ENCODE data around the gene ZBTB38.

Gene ZBTB38

GRCh38 chr3:141386611-141387111, 18.4 kb downstream of the ZBTB38 start:
- DNase-seq (ENCODE audit: low read depth in 2 of 2): no peak

DNA sequence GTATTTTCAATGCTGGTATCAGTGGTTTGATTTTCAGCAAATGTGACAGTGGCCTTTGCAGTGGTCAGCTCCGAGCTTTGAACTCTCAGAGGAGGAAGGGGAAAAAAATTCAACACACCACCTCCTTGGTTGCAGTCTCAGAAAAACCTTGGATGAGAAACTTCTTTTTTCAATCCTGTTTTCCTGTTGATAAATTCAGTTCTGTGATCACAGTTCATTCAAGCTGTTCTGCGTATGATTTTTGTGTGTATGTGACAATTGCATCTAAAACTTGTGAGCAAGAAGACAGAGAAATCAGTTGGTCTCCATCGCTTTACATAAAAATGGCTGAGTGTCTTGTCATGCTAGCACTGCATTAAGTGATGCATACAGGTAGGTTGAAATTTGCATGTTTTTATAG, 19.2 kb downstream of the ZBTB38 start:
- no peak for DNase-seq (ENCODE audit: low read depth in 2 of 2)

GRCh38 chr3:141388395-141388794, 20.1 kb downstream of the ZBTB38 start:
- DNase-seq (ENCODE audit: low read depth in 2 of 2): no peak

- no peak for DNase-seq (ENCODE audit: low read depth in 2 of 2)
Measured at GRCh38 chr3:141388823-141389621, 20.7 kb downstream of the ZBTB38 start.

- DNase-seq (ENCODE audit: low read depth in 2 of 2): no peak
Measured at GRCh38 chr3:141389703-141390102, 21.4 kb downstream of the ZBTB38 start.

- no peak for DNase-seq (ENCODE audit: low read depth in 2 of 2)
Measured at GRCh38 chr3:141390747-141391146, 22.4 kb downstream of the ZBTB38 start.

DNA sequence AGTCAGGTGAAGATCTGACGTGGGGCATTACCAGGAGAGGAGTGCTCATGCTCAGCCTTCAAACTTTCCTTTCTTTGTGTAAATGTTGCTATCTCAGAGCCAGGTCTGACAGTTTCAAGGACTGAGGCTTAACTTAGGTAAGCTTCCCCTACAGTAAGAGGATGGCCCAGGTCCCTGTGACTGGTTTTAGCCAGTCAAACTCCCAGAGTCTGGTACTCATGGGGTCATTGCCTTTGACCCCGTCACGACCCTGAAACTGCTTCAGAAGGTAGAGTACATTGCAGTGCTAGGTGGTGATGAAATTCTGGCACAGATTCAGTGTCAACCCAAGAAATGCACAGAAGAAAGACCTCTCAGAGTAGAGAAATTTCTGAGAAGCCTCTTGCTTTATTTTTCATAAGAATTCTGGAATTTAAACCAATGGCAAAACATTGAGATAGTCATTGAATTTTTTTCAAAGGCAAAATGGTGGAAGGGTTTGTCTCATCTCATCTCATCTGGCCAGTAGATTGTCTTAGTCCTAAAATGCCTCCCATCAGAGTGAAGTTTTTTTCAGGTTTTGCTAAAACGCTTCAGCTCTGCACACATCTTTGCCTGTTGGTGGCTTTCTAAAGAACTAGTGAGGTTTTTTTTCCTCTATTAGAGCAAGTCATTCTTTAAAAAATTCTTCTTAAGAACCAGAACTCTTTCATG, 23.1 kb downstream of the ZBTB38 start:
- no peak for DNase-seq (ENCODE audit: low read depth in 2 of 2)

DNA sequence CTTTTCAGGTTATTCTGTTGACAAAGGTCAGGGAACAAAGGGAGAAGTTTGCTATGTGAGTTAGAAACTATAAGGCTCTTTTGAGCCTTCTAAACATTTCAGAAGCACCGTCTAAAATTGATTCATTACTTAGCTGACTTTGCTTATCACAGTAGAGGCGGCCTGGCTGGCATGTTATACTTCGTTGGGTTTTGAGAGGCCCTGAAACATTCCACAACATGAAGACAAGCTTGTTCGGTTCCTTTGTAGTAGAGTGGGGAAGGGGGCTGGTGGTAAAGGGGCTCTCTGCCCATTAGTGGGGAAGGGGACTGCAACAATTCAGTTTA, 23.6 kb downstream of the ZBTB38 start:
- DNase-seq (ENCODE audit: low read depth in 2 of 2): no peak

DNA sequence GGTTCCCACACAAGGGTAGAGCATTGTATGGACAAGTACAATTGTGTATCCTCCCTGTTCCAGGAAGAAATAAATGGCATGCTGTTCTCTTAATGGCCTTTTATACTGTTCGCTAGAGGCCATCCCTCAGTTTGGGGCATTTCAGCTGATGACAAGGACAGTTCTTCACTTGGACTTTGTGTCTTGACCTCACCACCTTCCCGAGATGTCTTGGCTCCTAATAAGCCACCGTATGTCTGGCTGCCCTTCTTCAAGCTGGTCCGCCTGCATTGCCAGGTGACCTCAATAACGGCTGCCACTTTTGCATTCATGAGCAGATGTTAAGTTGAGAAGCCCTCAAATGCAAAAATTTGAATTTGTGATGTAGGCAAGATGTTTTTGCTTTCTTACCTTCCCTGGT, 24.1 kb downstream of the ZBTB38 start:
- DNase-seq (ENCODE audit: low read depth in 2 of 2): no peak

GRCh38 chr3:141392897-141393734, 24.8 kb downstream of the ZBTB38 start:
- DNase-seq (ENCODE audit: low read depth in 2 of 2): no peak

DNA sequence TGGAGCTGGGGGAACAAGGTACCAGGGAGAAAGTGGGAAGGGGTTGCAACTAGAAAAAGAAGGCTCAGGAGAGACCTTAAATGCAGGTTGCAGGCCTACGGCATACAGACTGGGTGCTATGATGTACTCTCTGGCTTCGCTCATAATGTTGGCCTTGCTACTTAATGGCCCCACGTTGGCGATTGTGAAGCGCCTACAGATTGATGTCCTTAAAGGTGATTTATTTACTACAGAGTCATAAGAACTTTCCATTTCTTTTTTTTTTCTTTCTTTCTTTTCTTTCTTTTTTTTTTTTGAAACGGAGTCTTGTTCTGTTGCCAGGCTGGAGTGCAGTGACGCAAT, 25.4 kb downstream of the ZBTB38 start:
- no peak for DNase-seq (ENCODE audit: low read depth in 2 of 2)

- DNase-seq (ENCODE audit: low read depth in 2 of 2): no peak
Measured at GRCh38 chr3:141394560-141394959, 26.3 kb downstream of the ZBTB38 start.

DNA sequence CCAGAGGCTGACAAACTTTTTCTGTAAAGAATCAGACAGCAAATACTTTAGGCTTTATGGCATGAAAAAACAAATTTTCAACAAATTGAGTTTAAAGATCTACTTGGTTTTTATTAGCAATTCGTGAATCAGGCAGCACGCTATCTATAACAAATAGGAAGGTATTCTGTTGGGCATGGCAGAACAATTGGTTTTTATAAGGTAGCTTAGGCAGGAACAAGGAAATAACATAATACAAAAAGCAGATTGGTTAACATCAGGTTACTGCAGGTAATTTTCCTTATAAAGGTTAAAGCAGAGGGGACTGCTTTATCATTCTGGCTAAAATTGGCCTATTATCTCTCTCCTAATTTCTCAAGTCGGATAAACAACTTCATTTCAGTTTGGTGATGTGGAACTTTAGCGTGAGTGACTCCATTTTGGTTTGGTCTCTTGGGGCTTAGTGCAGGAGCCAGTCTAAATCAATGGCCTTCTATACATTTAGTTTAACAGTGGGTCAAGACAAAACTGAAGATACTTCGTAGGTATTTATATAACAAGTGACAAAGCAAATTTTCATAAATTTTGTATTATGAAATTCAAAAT, 26.8 kb downstream of the ZBTB38 start:
- DNase-seq (ENCODE audit: low read depth in 2 of 2): no peak

DNA sequence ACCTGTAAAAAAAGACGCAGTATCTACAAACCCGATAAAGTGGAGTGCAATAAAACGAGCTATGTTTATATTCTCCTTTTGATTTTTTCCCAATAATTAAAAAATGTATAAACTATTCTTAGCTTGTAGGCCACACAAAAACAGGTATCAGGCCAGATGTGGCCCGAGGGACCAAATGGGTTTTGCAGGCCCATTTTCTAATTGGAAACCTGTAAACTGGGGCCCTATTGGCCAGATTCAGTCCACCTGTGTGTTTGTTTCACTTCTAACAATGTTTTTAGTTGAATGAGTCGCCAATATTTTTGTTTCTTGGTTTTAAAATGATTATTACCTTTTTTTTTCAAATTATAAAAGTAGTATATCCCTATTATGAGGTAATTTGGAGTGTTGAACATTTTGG, 29.7 kb downstream of the ZBTB38 start:
- no peak for DNase-seq (ENCODE audit: low read depth in 2 of 2)

GRCh38 chr3:141399200-141399599, 30.9 kb downstream of the ZBTB38 start:
- no peak for DNase-seq (ENCODE audit: low read depth in 2 of 2)

DNA sequence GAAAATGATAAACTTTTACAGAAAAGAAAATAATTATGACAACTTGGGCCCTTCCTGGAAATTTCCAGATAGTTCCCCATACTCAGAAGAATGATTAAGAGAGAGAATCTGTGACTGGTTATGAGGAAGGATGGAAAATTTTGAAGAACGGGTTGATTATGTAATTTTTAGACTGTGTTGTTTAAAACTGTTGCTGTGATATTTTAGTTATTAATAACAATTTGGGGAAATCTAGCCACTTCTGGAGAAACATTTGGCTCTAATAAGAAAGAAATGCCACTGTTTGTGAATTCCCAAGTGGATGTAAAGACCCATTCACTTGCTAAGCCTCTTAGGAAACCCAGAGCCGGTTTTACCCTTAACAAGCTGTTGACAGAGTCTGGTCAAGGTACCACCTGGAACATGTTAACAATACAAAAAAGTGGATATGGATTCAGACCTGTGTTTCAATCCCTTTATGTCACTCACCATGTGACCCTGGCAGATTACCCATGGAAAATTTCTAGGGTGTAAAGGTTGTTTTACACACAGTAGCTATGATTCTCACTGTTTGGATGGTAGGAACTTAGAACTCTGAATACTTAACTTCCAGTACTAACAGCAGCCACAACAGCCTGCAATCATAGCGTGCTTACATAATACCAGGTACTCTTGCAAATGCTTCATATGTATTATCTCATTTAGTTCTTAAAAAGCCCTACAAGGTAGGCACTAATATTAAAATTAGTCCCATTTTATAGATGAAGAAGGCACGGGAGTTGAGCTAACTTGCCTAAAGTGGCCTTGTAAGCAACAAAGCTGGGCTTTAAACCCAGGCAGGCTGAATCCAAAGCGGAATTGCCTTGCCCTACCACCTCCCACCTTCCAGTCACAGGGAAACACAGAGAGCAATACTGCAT, 32.0 kb downstream of the ZBTB38 start:
- no peak for DNase-seq (ENCODE audit: low read depth in 2 of 2)

DNA sequence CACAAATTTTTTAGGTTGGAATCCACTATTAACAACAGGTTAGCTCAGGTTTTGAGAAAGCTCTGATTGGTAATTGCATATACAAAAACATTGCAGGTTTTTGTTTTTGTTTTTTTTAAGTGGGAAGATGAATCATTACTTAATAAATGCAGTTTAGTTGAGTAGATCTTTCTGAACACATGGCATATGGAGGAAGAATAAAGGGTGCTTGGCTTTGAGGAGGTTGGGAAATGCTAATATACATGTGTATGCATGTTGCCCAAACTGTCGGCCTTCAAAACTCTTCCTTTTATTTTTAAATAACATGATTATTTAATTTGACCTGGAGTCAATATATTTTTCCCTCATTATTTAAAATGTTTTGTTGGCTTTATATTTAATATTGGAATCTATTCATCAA, 32.8 kb downstream of the ZBTB38 start:
- no peak for DNase-seq (ENCODE audit: low read depth in 2 of 2)

GRCh38 chr3:141401573-141402475, 33.5 kb downstream of the ZBTB38 start:
- DNase-seq (ENCODE audit: low read depth in 2 of 2): no peak

- DNase-seq (ENCODE audit: low read depth in 2 of 2): no peak
Measured at GRCh38 chr3:141402476-141403171, 34.3 kb downstream of the ZBTB38 start.

All from fibroblast of skin of left quadriceps (primary cell).